NK-92 (cell line): ENCODE data around the gene THAP7.

Experiments
- DNase-seq: peaks from one replicate; lab custom pipeline; 2025; ENCODE audit not compliant: unreplicated experiment; lab: John Stamatoyannopoulos, UW

Gene THAP7

DNA sequence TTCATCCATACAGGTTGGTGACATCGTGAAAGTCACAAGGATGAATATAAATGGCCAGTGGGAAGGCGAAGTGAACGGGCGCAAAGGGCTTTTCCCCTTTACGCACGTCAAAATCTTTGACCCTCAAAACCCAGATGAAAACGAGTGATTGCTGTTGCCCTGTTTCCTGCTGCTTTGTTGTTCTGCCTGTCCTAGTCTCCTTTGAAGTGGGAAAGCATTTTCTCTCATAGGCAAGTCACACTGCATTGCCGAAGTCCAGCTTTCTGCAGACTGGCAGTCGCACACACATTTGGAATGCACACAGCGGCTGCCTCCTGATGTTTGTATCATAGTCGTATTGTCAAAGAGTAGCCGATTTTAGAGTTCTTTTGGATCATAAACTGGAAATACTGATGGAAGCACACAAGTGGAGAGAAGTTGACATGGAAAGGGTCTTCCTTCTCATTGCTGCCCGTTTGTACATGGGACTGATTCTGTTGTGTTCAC lies 52.2 kb downstream of the THAP7 start:
- no peak for DNase-seq
